Skeletal muscle satellite cell (primary cell): ENCODE measurements around the gene GHRHR.
A peak's percentile ranks its signal among the peaks of the same experiment; 100 is the strongest.

Source experiments
- H3K27me3 ChIP-seq: 2 replicates; pipeline ENCODE4 v1.7.0; 2013; ENCODE audit warnings: low read length; ENCODE audit not compliant: control insufficient read depth, insufficient read depth
- H3K36me3 ChIP-seq: 2 replicates; pipeline ENCODE4 v1.7.0; 2013; ENCODE audit warnings: mild to moderate bottlenecking, control low read depth, low read length; ENCODE audit not compliant: insufficient read depth
- H3K4me1 ChIP-seq: 2 replicates; pipeline ENCODE4 v1.7.0; 2013; ENCODE audit warnings: low read length; ENCODE audit not compliant: control insufficient read depth, insufficient read depth
- H3K4me2 ChIP-seq: 2 replicates; pipeline ENCODE4 v1.7.0; 2013; ENCODE audit warnings: mild to moderate bottlenecking, low read length
- H3K4me3 ChIP-seq: 2 replicates; pipeline ENCODE4 v1.7.0; 2013; ENCODE audit warnings: low read length
- H3K9ac ChIP-seq: 2 replicates; pipeline ENCODE4 v1.7.0; 2013; ENCODE audit warnings: mild to moderate bottlenecking, low read depth, low read length, moderate library complexity
- H3K9me3 ChIP-seq: replicated peaks from 2 replicates; pipeline ENCODE4 v1.7.0; 2013; ENCODE audit warnings: mild to moderate bottlenecking, control low read depth, low read length

Gene GHRHR

DNA sequence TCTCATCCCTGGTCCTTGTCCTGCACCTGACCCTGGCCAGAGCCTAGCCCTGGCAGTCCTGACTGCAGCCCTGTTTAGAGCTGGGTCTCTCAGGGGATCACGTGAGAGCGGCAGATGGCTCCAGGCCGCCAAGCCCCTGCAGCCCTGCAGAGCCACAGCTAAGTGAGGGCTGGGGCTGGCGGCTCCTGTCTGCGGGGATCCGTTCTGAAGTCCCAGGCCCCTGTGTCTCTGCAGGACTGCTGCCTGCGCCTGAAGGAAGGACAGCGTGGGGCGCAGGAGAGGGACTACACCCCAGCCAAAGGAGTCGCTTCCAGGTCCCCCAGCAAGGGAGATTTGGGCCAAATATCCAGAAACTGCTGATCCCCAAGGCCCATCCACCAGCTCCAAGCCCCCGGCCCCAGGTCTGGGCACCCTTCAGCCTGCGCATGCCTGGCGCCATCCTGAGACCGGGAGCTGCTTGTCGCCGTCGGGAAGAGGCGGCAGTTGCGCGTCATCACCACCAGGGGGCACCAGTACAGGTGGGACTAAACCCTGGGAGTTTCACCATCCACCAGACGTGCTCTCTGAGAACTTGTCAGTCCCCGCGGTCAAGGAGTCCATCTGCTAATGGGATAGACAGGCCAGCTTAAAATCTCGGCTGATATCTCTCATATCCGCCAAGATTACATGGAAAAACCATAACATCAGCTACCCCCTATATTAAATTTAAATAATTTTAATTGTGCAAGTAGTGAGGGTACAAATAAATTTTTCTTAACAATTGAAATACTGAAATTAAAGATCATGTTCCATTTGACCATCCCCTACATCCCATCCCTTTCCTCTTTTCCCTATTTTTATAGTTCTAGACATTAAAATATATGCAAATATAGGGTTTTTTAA, 25.1 kb upstream of the GHRHR start:
- Histone ChIP-seq H3K36me3 (no peaks in the 10 kb centered on the region), H3K4me2 (peak overlapping the region; percentile 65), H3K27me3 (peaks cover 63% of the 10 kb centered on the region), H3K4me1 (no peaks in the 10 kb centered on the region), H3K9me3 (no peaks in the 10 kb centered on the region), H3K4me3 (no peak overlapping the region), H3K9ac (no peak overlapping the region)

DNA sequence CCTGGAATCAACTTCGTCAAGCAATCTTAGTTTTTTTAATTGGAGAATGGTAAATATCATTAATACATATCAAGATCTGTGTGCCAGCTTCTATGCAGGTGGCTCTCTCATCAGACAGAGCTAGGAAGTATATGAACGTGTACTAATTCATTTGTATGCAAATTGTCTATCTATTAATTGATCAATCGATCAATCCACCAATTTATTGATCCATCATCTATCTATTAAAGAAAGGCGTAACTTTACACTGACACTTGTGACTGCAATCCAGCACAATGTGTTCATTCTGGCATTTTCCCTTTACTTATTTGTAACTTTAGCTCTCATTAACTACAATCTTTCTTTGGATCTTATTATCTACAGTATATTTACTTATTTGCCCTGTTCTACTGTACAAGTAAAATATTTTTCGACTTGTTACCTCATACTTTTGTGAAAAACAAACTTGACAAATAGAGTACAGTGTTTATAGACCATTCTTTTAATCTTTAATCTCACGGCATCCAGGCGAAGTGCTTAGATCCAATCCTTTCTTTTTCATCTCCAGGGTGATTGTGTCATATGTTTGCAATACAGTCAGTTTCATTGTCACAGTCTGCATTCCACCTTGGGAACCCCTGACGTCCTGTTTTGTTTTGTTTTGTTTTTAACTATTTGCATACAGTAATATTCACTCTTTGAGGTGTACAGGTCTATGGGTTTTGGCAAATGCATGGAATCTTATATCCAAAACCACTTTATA, 22.0 kb upstream of the GHRHR start:
- H3K4me3 ChIP-seq = no peak overlapping the region
- no peak overlapping the region for H3K4me2 ChIP-seq
- no peaks in the 10 kb centered on the region for H3K36me3 ChIP-seq
- peaks cover 7% of the 10 kb centered on the region for H3K9me3 ChIP-seq
- H3K9ac ChIP-seq = no peak overlapping the region
- no peaks in the 10 kb centered on the region for H3K4me1 ChIP-seq
- peaks cover 62% of the 10 kb centered on the region for H3K27me3 ChIP-seq

DNA sequence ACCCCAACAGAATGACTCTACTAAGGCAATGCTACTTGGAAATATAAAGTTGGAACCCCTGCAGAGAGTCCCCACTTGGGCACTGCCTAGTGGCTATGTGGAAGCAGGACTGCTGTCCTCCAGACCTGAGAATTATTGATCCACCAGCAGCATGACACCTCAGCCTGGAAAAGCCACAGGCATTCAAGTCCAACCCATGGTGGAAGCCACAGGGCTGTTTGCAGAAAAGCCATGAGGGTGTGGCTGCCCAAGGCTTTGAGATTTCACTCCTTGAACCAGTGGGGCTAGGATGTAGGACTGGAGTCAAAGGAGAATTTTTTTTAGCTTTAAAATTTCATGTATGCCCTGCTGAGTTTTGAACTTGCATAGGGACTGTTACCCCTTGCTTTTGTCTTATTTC, 13.6 kb upstream of the GHRHR start:
- Histone ChIP-seq H3K4me1 (no peaks in the 10 kb centered on the region), H3K27me3 (peaks cover 23% of the 10 kb centered on the region), H3K4me2 (no peak overlapping the region), H3K36me3 (no peaks in the 10 kb centered on the region), H3K9ac (no peak overlapping the region), H3K4me3 (no peak overlapping the region), H3K9me3 (peaks cover 1% of the 10 kb centered on the region)

DNA sequence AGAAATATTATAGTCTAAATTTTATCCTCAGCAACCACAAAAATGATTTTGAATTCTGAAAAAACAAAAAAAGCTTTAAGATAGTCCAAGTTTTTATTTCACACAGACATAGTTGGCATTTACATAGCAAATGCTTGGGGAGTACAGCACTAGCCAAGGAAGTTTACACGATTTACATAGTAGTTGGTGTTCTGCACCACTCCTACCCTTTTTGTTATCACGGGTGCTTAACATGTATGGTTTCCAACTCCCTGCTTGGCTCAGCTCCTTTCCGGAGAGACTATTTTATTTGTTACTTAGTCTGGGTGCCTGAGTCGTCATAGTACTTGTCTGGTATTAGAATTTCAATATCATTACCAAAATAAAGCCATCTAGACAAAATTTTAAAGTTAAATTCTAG, 8.8 kb upstream of the GHRHR start:
- Histone ChIP-seq H3K4me1 (no peaks in the 10 kb centered on the region), H3K9me3 (no peaks in the 10 kb centered on the region), H3K36me3 (no peaks in the 10 kb centered on the region), H3K9ac (no peak overlapping the region), H3K27me3 (peaks cover 14% of the 10 kb centered on the region), H3K4me2 (no peak overlapping the region), H3K4me3 (no peak overlapping the region)

DNA sequence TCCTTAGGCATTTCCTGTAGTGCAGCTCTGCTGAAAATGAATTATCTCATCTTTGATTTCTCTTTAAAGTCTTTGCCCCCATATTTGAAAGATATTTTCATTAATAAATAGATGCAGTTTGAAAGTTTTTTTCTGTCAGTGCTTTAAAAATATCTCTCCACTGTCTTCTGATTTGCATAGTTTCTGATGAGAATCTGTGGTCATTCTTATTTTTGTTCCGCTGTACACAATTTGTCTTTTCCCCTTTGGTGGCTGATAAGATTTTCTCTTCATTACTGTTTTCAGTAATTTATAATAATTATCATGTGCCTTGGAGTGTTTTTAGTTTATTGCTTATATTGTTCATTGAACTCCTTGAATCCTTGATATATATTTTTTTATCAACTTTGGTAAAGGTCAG, 7.0 kb upstream of the GHRHR start:
- Histone ChIP-seq H3K4me2 (no peak overlapping the region), H3K4me3 (no peak overlapping the region), H3K36me3 (no peaks in the 10 kb centered on the region), H3K27me3 (peaks cover 9% of the 10 kb centered on the region), H3K4me1 (no peaks in the 10 kb centered on the region), H3K9ac (no peak overlapping the region), H3K9me3 (no peaks in the 10 kb centered on the region)

DNA sequence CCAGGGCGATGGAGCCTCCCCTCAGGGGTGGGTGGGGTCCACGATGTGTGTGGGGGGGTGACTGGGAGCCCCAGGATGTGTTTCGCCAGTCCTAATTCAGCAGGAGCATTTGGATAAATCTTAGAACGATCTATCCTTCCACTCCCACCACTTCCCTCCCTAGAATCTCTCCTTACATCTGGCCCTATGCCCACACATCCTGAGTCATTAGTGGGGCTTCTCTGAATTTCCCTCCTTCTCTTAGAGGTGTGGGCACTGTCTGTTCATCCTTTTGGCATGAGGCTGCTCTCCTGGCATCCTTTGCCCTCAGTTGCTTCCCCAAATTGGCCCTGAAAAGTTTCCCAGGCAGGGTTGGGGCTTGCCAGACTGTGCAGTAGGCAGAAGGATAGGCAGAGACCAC, 1.6 kb downstream of the GHRHR start:
- H3K9me3 ChIP-seq = no peaks in the 10 kb centered on the region
- no peak overlapping the region for H3K9ac ChIP-seq
- H3K4me3 ChIP-seq = no peak overlapping the region
- H3K27me3 ChIP-seq = peaks cover 56% of the 10 kb centered on the region
- no peaks in the 10 kb centered on the region for H3K4me1 ChIP-seq
- H3K36me3 ChIP-seq = no peaks in the 10 kb centered on the region
- H3K4me2 ChIP-seq = no peak overlapping the region

DNA sequence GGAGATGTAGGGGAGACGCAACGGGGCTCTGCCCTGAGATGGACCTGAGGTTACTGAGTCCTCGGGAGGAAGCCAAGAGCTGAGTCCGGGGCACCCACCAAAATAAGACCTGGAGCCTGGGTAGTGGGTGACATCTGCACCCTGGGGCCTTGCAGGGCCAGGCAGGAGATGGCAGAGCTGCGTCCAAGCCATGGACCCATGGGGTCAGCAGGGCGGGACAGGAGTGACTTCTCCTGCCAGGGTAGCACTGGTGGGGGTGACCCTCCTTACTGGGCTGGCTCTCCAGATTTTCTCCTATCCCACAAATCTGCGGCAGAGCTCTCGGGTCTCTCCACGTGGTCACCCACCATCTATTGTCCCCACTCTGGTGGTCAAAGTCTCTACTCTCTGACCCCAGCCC, 2.1 kb downstream of the GHRHR start:
- no peaks in the 10 kb centered on the region for H3K36me3 ChIP-seq
- no peaks in the 10 kb centered on the region for H3K9me3 ChIP-seq
- no peak overlapping the region for H3K4me2 ChIP-seq
- H3K27me3 ChIP-seq = peaks cover 61% of the 10 kb centered on the region
- H3K4me3 ChIP-seq = no peak overlapping the region
- no peak overlapping the region for H3K9ac ChIP-seq
- no peaks in the 10 kb centered on the region for H3K4me1 ChIP-seq

DNA sequence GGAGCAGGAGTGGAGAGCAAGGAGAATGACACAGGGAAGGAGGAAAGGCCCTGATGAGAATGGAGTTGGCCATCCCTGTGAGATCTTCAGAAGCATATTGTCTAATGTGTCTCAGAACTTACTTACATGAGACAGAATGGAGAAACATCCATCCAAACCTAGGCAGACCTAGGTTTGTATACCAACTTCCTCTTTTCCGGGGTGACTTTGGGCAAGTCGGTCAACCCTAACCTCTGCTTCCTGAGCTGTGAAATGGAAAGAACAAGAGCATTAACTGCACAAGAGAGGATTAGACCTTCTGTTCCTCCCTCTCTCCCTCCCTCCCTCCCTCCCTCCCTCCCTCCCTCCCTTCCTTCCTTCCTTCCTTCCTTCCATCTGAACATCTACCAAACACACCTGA, 4.5 kb downstream of the GHRHR start:
- Histone ChIP-seq H3K4me3 (no peak overlapping the region), H3K36me3 (no peaks in the 10 kb centered on the region), H3K9ac (no peak overlapping the region), H3K9me3 (no peaks in the 10 kb centered on the region), H3K27me3 (peaks cover 74% of the 10 kb centered on the region), H3K4me2 (no peak overlapping the region), H3K4me1 (no peaks in the 10 kb centered on the region)

DNA sequence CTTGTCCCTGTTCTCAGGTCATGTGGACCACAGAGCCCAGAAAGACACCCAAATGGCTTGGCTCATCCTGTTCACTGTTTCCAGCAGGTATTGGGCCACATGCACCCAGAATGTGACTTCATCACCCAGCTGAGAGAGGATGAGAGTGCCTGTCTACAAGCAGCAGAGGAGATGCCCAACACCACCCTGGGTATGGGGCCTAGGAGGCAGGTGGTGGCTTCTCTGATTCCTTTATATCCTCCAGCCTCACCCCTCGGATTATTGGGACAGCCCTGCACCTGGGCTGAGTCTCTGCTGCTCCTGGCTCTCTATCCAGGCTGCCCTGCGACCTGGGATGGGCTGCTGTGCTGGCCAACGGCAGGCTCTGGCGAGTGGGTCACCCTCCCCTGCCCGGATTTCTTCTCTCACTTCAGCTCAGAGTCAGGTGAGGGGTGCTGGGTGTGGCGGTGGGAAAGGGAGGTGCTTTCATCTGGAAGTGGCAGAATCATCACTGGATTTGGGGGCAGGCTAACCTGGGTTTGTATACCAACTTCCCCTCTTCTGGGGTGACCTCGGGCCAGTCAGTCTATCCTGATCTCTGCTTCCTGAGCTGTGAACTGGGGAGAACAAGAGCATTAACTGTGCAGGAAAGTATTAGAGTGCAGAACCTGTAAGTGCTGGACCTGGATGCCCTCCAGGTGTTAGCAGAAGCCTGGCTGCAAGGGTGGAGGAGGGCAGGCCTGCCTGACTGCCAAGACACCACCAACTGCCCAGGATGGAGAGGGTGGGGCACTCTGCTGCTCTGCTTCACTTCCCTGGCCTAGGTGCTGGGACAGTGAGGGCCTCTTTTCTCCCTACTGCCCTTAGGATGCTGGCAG, 5.2 kb downstream of the GHRHR start:
- no peak overlapping the region for H3K4me3 ChIP-seq
- no peaks in the 10 kb centered on the region for H3K9me3 ChIP-seq
- H3K9ac ChIP-seq = no peak overlapping the region
- no peaks in the 10 kb centered on the region for H3K36me3 ChIP-seq
- H3K27me3 ChIP-seq = peaks cover 75% of the 10 kb centered on the region
- no peak overlapping the region for H3K4me2 ChIP-seq
- no peaks in the 10 kb centered on the region for H3K4me1 ChIP-seq

DNA sequence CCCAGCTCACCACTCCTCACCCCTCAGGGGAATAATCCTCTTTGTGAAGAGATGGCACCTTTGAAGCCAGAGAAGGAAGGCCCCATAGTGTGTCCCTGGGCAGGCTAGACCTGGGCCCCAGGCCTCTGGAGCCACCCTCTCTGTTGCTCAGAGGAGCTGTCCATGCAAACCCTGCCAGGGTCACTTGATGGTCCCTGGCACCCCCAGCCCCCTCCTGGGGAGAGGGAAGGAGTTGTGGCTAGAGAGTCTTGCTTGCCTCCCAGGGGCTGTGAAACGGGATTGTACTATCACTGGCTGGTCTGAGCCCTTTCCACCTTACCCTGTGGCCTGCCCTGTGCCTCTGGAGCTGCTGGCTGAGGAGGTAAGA, 5.8 kb downstream of the GHRHR start:
- Histone ChIP-seq H3K4me3 (no peak overlapping the region), H3K4me1 (no peaks in the 10 kb centered on the region), H3K9me3 (no peaks in the 10 kb centered on the region), H3K27me3 (peaks cover 75% of the 10 kb centered on the region), H3K9ac (no peak overlapping the region), H3K4me2 (no peak overlapping the region), H3K36me3 (no peaks in the 10 kb centered on the region)

DNA sequence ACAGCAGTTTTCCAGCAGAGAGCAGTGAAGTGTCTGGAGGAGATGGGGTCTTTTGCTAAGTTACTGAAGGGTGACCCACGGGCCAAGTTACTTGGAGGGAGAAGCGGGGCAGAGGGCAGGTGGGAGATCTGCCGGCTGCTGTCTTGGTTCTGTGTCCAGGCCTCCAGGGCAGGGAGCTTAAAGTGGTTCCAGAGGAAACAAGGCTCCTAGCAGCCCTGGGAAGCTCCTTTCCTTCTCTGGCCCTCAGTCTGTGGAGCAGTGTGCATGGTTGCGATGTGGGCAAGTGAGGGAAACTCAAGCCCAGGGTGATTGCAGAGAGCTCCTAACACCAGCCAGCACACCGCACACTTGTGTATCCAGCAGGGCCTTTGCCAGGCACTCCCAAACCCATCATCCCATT, 6.3 kb downstream of the GHRHR start:
- Histone ChIP-seq H3K27me3 (peaks cover 72% of the 10 kb centered on the region), H3K4me2 (no peak overlapping the region), H3K4me3 (no peak overlapping the region), H3K9me3 (no peaks in the 10 kb centered on the region), H3K36me3 (no peaks in the 10 kb centered on the region), H3K4me1 (no peaks in the 10 kb centered on the region), H3K9ac (no peak overlapping the region)
